Skin of body (tissue), 2 donors: ENCODE data around the gene ANXA9. TPM values are rescaled to one million over a fixed set of nuclear protein-coding genes. Genes with fewer than 3 reads are reported as not detected.

ENCODE experiments used
- small RNA-seq: library from RNA; depleted of rRNA; stranded (forward); fragments of <200 nt; gene quantifications from one replicate; pipeline ENCODE3, GENCODE V24; 2014; ENCODE audit warnings: low replicate concordance
- total RNA-seq: library from RNA; depleted of rRNA; stranded (reverse); fragments of >200 nt; gene quantifications from one replicate; pipeline ENCODE4 v1.2.3, GENCODE V29; 2014

The ANXA9 gene
- total RNA-seq, 1 donor from 2014 or later = 4.7 TPM

Small RNA genes lying within 50 kb of the gene (small RNA-seq; reads per million reads assigned to genes)
- gene RNU6-884P = not detected

Other genes starting within 250 kb of the ANXA9 start
- 54.9 TPM for gene CTSS, start 216.5 kb upstream of the ANXA9 start, total RNA-seq
- gene CTSK, start 174.0 kb upstream of the ANXA9 start, total RNA-seq = 177 TPM
- gene ARNT, start 105.7 kb upstream of the ANXA9 start, total RNA-seq = 48.4 TPM
- 0.10 TPM for gene CTXND2, start 95.2 kb upstream of the ANXA9 start, total RNA-seq
- 36.5 TPM for gene SETDB1, start 55.9 kb upstream of the ANXA9 start, total RNA-seq
- 43.7 TPM for gene CERS2, start 7.5 kb upstream of the ANXA9 start, total RNA-seq
- gene MINDY1, start 24.6 kb downstream of the ANXA9 start, total RNA-seq = 19.4 TPM
- gene PRUNE1, start 26.2 kb downstream of the ANXA9 start, total RNA-seq = 11.4 TPM
- 37.0 TPM for gene BNIPL, start 54.3 kb downstream of the ANXA9 start, total RNA-seq
- gene C1orf56, start 65.5 kb downstream of the ANXA9 start, total RNA-seq = 1.8 TPM
- 59.2 TPM for gene CDC42SE1, start 77.3 kb downstream of the ANXA9 start, total RNA-seq
- gene MLLT11, start 78.1 kb downstream of the ANXA9 start, total RNA-seq = 3.1 TPM
- gene GABPB2, start 88.5 kb downstream of the ANXA9 start, total RNA-seq = 14.0 TPM
- 10.7 TPM for gene SEMA6C, start 164.3 kb downstream of the ANXA9 start, total RNA-seq
- gene TNFAIP8L2, start 174.4 kb downstream of the ANXA9 start, total RNA-seq = 2.2 TPM
- gene LYSMD1, start 183.6 kb downstream of the ANXA9 start, total RNA-seq = 7.3 TPM
- gene SCNM1, start 183.9 kb downstream of the ANXA9 start, total RNA-seq = 19.2 TPM
- 8.0 TPM for gene TMOD4, start 193.7 kb downstream of the ANXA9 start, total RNA-seq
- 28.1 TPM for gene VPS72, start 207.9 kb downstream of the ANXA9 start, total RNA-seq
- gene PIP5K1A, start 216.3 kb downstream of the ANXA9 start, total RNA-seq = 70.1 TPM